ENCODE measurements around the gene DENND1A.

- TF ChIP-seq EP300 (IDR thresholded peaks at IDR 0.05), result no peak
- TF ChIP-seq, protein P1, sequence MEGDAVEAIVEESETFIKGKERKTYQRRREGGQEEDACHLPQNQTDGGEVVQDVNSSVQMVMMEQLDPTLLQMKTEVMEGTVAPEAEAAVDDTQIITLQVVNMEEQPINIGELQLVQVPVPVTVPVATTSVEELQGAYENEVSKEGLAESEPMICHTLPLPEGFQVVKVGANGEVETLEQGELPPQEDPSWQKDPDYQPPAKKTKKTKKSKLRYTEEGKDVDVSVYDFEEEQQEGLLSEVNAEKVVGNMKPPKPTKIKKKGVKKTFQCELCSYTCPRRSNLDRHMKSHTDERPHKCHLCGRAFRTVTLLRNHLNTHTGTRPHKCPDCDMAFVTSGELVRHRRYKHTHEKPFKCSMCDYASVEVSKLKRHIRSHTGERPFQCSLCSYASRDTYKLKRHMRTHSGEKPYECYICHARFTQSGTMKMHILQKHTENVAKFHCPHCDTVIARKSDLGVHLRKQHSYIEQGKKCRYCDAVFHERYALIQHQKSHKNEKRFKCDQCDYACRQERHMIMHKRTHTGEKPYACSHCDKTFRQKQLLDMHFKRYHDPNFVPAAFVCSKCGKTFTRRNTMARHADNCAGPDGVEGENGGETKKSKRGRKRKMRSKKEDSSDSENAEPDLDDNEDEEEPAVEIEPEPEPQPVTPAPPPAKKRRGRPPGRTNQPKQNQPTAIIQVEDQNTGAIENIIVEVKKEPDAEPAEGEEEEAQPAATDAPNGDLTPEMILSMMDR (IDR thresholded peaks at IDR 0.05), result no peak
- TF ChIP-seq POLR2A (IDR thresholded peaks at IDR 0.05), result no peak
- TF ChIP-seq POLR2AphosphoS5 (IDR thresholded peaks at IDR 0.05), result no peak
Measured at GRCh38 chr9:123925819-123926218, 4.1 kb downstream of the DENND1A start.
